ENCODE data around the gene CHID1. TPM values are rescaled to one million over a fixed set of nuclear protein-coding genes. Genes with fewer than 3 reads are reported as not detected.

The CHID1 gene
- total and polyA plus RNA-seq, 2 of the 4 experiments (the other 2 are of a cell fraction), result 34.2 to 121 TPM

DNA sequence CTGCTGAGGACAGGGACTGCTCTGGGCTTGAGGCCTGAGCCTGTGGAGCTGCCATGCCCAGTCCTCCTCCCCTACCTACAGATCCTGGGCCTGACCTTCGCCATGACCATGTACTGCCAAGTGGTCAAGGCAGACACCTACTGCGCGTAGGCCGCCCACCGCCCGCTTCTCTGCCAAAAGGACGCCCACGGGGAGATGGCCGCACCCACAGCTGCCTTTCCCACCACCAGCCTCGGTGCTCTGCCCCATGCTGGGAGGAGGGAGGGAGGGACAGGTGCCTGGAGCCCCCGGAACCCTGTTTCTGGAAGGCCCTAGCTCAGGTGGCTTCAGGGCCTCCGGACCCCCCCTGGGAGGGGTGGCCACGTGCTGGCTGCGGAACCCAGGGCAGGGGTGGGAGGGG lies 44.1 kb downstream of the CHID1 start:
- H3K27me3 ChIP-seq (ENCODE audit: control insufficient read depth, insufficient read depth, low read length), result no peaks in the 10 kb centered on the region
- intact Hi-C loops (cut with micrococcal nuclease) (no loop called here), dilution Hi-C loops (cut with HindIII; ENCODE audit: low sequenced_read_pairs, unreplicated experiment) (no loop called here), in situ Hi-C loops (cut with MboI; ENCODE audit: low sequenced_read_pairs) (no loop called here)
- H3K18ac ChIP-seq (ENCODE audit: low read depth, low read length), result no peak overlapping the region
- H4K91ac ChIP-seq (ENCODE audit: insufficient read depth, low read depth, low read length), result no peak overlapping the region
- H3K56ac ChIP-seq (ENCODE audit: extremely low read depth, insufficient read depth, low read length), result no peak overlapping the region
- no peak overlapping the region for H4K5ac ChIP-seq (ENCODE audit: low read depth, low read length)
- no peak overlapping the region for H3K14ac ChIP-seq (replicated peaks; ENCODE audit: low read depth, low read length)
- no peak overlapping the region for H2BK5ac ChIP-seq (ENCODE audit: low read depth, low read length, poor library complexity, severe bottlenecking)
- ATAC-seq (ENCODE audit: low read depth), result no peak
- ChIA-PET CTCF (no interaction called here), POLR2A (ENCODE audit: unreplicated experiment) (no interaction called here)
- H2AK9ac ChIP-seq (replicated peaks; ENCODE audit: low read depth, low read length, poor library complexity), result no peak overlapping the region
- 96% methylated on average over 10 of the region's 14 CpGs; no CpG with 5 or more reads in 1 of the 2 experiments for WGBS, 2 experiments (ENCODE audit: extremely low coverage in 2 of 2, insufficient read length in 1 of 2)
- H3K36me3 ChIP-seq (ENCODE audit: control insufficient read depth, insufficient read depth, low read length), result peaks cover 31% of the 10 kb centered on the region; the same call in 1 of the 2 replicates
- H2BK120ac ChIP-seq (ENCODE audit: low read depth, low read length), result no peak overlapping the region
- no peak overlapping the region for H3K4me3 ChIP-seq (ENCODE audit: insufficient read depth, low read depth, low read length)
- H2BK15ac ChIP-seq (ENCODE audit: low read depth, low read length), result no peak overlapping the region
- H3K9me3 ChIP-seq (ENCODE audit: control insufficient read depth, insufficient read depth, low read length), result no peaks in the 10 kb centered on the region
- peaks cover 40% of the 10 kb centered on the region for H4K20me1 ChIP-seq (ENCODE audit: insufficient read depth, low read length)
- H2AK5ac ChIP-seq (ENCODE audit: low read depth, low read length), result no peak overlapping the region
- H3K27ac ChIP-seq (ENCODE audit: insufficient read depth, low read length), result no peak overlapping the region
- no peak overlapping the region for H2BK20ac ChIP-seq (ENCODE audit: low read depth, low read length)
- BruUV-seq (replicated peaks), result no TSS peak
- no peak overlapping the region for H3K4me2 ChIP-seq (ENCODE audit: low read depth, low read length)
- no peak overlapping the region for H3K9ac ChIP-seq (ENCODE audit: low read depth, low read length)
- no peak overlapping the region for H2AFZ ChIP-seq (replicated peaks; ENCODE audit: low read length, poor library complexity)
- H3K23ac ChIP-seq (ENCODE audit: low read depth, low read length), result no peak overlapping the region
- no peak for TF ChIP-seq NFE2L2 (IDR thresholded peaks at IDR 0.05; ENCODE audit: low read depth, low read length)
- TF ChIP-seq, protein P1, sequence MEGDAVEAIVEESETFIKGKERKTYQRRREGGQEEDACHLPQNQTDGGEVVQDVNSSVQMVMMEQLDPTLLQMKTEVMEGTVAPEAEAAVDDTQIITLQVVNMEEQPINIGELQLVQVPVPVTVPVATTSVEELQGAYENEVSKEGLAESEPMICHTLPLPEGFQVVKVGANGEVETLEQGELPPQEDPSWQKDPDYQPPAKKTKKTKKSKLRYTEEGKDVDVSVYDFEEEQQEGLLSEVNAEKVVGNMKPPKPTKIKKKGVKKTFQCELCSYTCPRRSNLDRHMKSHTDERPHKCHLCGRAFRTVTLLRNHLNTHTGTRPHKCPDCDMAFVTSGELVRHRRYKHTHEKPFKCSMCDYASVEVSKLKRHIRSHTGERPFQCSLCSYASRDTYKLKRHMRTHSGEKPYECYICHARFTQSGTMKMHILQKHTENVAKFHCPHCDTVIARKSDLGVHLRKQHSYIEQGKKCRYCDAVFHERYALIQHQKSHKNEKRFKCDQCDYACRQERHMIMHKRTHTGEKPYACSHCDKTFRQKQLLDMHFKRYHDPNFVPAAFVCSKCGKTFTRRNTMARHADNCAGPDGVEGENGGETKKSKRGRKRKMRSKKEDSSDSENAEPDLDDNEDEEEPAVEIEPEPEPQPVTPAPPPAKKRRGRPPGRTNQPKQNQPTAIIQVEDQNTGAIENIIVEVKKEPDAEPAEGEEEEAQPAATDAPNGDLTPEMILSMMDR (conservative IDR thresholded peaks at IDR 0.05; ENCODE audit: low read depth, low read length), result no peak
- TF ChIP-seq CEBPB (IDR thresholded peaks at IDR 0.05; ENCODE audit: low read depth, low read length), result no peak
- no peak for TF ChIP-seq RCOR1 (IDR thresholded peaks at IDR 0.05; ENCODE audit: insufficient replicate concordance, low read length)
- no peak for TF ChIP-seq MAZ (IDR thresholded peaks at IDR 0.05; ENCODE audit: borderline replicate concordance, low read depth, low read length)
- no peak overlapping the region for H3K4ac ChIP-seq (ENCODE audit: low read depth, low read length)
- H3K9me1 ChIP-seq (ENCODE audit: insufficient read depth, low read length), result peaks cover 5% of the 10 kb centered on the region
- no peak for DNase-seq
- peaks cover 2% of the 10 kb centered on the region; the same call in 1 of the 2 replicates for H3K4me1 ChIP-seq (ENCODE audit: control insufficient read depth, insufficient read depth, low read length)
- H3K79me1 ChIP-seq (ENCODE audit: low read depth in 1 of 2, low read length in 2 of 2), result peaks cover 10 to 32% of the 10 kb centered on the region in 2 experiments; a peak in 3 of 4 replicates
- H4K8ac ChIP-seq (ENCODE audit: low read depth in 2 of 2, low read length in 2 of 2), result no peak overlapping the region
